ENCODE data around the gene C15orf61. TPM values are rescaled to one million over a fixed set of nuclear protein-coding genes. Genes with fewer than 3 reads are reported as not detected.

C15orf61 gene
- total and polyA plus RNA-seq, 2 of the 13 experiments (the other 11 are each of a cell fraction or from before 2014, with no cell fraction given): 2.1 to 6.6 TPM

GRCh38 chr15:67521029-67521782 is at the start of gene C15orf61 (continued):
- TF ChIP-seq SP1 (IDR thresholded peaks at IDR 0.05): no peak
- no peak for TF ChIP-seq SP1 (CRISPR knock-in tag; IDR thresholded peaks at IDR 0.05)
- peak; percentile 89 for TF ChIP-seq TEAD2 (CRISPR knock-in tag; IDR thresholded peaks at IDR 0.05)
- peak; percentile 10 for TF ChIP-seq TEAD3 (CRISPR knock-in tag; optimal IDR thresholded peaks at IDR 0.05; ENCODE audit: borderline replicate concordance)
- peak; percentile 82; the same call in 1 of the 2 replicates for TF ChIP-seq ZNF567 (CRISPR knock-in tag; IDR thresholded peaks at IDR 0.05; ENCODE audit: borderline replicate concordance)
- no peak for TF ChIP-seq LRRFIP1 (CRISPR knock-in tag; conservative IDR thresholded peaks at IDR 0.05)
- no peak for TF ChIP-seq ZSCAN5A (CRISPR knock-in tag; IDR thresholded peaks at IDR 0.05; ENCODE audit: borderline replicate concordance)
- peak; percentile 86; the same call in 1 of the 2 replicates for TF ChIP-seq ZNF337 (CRISPR knock-in tag; IDR thresholded peaks at IDR 0.05; ENCODE audit: borderline replicate concordance, low read depth)
- no peak for TF ChIP-seq KLF12 (CRISPR knock-in tag; IDR thresholded peaks at IDR 0.05; ENCODE audit: borderline replicate concordance)
- peak; percentile 90 for TF ChIP-seq ZMAT3 (CRISPR knock-in tag; conservative IDR thresholded peaks at IDR 0.05)
- peak; percentile 74; the same call in 1 of the 2 replicates for TF ChIP-seq MXD4 (CRISPR knock-in tag; IDR thresholded peaks at IDR 0.05)
- 0 out of 2 replicates have a peak, but pooled peaks have one; percentile 30 for TF ChIP-seq KLF9 (CRISPR knock-in tag; IDR thresholded peaks at IDR 0.05; ENCODE audit: low read depth)
- 0 out of 2 replicates have a peak, but pooled peaks have one; percentile 27 for TF ChIP-seq ZNF121 (CRISPR knock-in tag; IDR thresholded peaks at IDR 0.05)
- peak; percentile 89 for TF ChIP-seq HES4 (CRISPR knock-in tag; IDR thresholded peaks at IDR 0.05; ENCODE audit: borderline replicate concordance)
- TF ChIP-seq EEA1 (CRISPR knock-in tag; IDR thresholded peaks at IDR 0.05; ENCODE audit: borderline replicate concordance): 0 out of 2 replicates have a peak, but pooled peaks have one; percentile 69
- peak; percentile 82 for TF ChIP-seq ZNF501 (CRISPR knock-in tag; IDR thresholded peaks at IDR 0.05)
- no peak for TF ChIP-seq THRA (CRISPR knock-in tag; IDR thresholded peaks at IDR 0.05; ENCODE audit: borderline replicate concordance)
- no peak for TF ChIP-seq HNRNPK (IDR thresholded peaks at IDR 0.05; ENCODE audit: low read depth, low read length, poor library complexity, severe bottlenecking)
- TF ChIP-seq NPAS2 (CRISPR knock-in tag; IDR thresholded peaks at IDR 0.05; ENCODE audit: borderline replicate concordance): no peak
- TF ChIP-seq ZNF513 (CRISPR knock-in tag; conservative IDR thresholded peaks at IDR 0.05): no peak; the same call in 1 of the 2 replicates
- no peak for TF ChIP-seq GTF2F1 (IDR thresholded peaks at IDR 0.05; ENCODE audit: low read length)
- TF ChIP-seq ZNF350 (CRISPR knock-in tag; IDR thresholded peaks at IDR 0.05; ENCODE audit: borderline replicate concordance, low read depth): peak; percentile 89
- TF ChIP-seq SMAD3 (CRISPR knock-in tag; IDR thresholded peaks at IDR 0.05): peak; percentile 63; the same call in 1 of the 2 replicates
- peak; percentile 93 for TF ChIP-seq ZNF589 (CRISPR knock-in tag; conservative IDR thresholded peaks at IDR 0.05)
